ENCODE data around the gene MUC4. TPM values are rescaled to one million over a fixed set of nuclear protein-coding genes. Genes with fewer than 3 reads are reported as not detected.
A peak's percentile ranks its signal among the peaks of the same experiment; 100 is the strongest.

The MUC4 gene, protein sequence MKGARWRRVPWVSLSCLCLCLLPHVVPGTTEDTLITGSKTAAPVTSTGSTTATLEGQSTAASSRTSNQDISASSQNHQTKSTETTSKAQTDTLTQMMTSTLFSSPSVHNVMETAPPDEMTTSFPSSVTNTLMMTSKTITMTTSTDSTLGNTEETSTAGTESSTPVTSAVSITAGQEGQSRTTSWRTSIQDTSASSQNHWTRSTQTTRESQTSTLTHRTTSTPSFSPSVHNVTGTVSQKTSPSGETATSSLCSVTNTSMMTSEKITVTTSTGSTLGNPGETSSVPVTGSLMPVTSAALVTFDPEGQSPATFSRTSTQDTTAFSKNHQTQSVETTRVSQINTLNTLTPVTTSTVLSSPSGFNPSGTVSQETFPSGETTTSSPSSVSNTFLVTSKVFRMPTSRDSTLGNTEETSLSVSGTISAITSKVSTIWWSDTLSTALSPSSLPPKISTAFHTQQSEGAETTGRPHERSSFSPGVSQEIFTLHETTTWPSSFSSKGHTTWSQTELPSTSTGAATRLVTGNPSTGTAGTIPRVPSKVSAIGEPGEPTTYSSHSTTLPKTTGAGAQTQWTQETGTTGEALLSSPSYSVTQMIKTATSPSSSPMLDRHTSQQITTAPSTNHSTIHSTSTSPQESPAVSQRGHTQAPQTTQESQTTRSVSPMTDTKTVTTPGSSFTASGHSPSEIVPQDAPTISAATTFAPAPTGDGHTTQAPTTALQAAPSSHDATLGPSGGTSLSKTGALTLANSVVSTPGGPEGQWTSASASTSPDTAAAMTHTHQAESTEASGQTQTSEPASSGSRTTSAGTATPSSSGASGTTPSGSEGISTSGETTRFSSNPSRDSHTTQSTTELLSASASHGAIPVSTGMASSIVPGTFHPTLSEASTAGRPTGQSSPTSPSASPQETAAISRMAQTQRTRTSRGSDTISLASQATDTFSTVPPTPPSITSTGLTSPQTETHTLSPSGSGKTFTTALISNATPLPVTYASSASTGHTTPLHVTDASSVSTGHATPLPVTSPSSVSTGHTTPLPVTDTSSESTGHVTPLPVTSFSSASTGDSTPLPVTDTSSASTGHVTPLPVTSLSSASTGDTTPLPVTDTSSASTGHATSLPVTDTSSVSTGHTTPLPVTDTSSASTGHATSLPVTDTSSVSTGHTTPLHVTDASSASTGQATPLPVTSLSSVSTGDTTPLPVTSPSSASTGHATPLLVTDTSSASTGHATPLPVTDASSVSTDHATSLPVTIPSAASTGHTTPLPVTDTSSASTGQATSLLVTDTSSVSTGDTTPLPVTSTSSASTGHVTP (N-terminal part only)
- total RNA-seq (2011; cell fraction: chromatin; rRNA removed; ENCODE audit: low replicate concordance): 7.6 and 11.7 TPM in 2 replicates
- total RNA-seq (2011; cell fraction: nucleolus; rRNA removed): 3.4 and 4.2 TPM in 2 replicates
- total RNA-seq (2011; cell fraction: nucleoplasm; rRNA removed): 6.2 and 17.9 TPM in 2 replicates
- total RNA-seq (2014; rRNA removed): 0.12 TPM in 1 of 2 replicates, not detected in the other
- under 0.01 and 0.03 TPM in 2 replicates for total RNA-seq (2014; rRNA removed; fragmentation: Illumina TruSeq; extraction: Trizol)
- total RNA-seq (2015; rRNA removed; fragmentation: Illumina TruSeq; extraction: Trizol): under 0.01 TPM in 1 of 2 replicates, not detected in the other
- 0.11 and 0.31 TPM in 2 replicates for total RNA-seq (2021)
- polyA plus RNA-seq (2011; rRNA removed): 0.11 and 0.21 TPM in 2 replicates
- polyA plus RNA-seq (2011; cell fraction: cytosol; rRNA removed): 0.16 and 0.61 TPM in 2 replicates
- polyA plus RNA-seq (2011; cell fraction: nucleus; rRNA removed): 1.00 and 2.9 TPM in 2 replicates
- 0.22 and 2.0 TPM in 2 replicates for polyA plus RNA-seq (2012)
- polyA plus RNA-seq (2014; fragmentation: Illumina TruSeq; extraction: Trizol): 0.10 and 0.11 TPM in 2 replicates
- not detected for polyA plus RNA-seq (2014; fragmentation: Nextera tagmentation; extraction: Ambion mirVana)
- polyA plus RNA-seq (2014; rRNA removed): 0.07 TPM in 2 replicates
- polyA minus RNA-seq (2011; rRNA and poly(A)+ RNA removed): 0.33 and 1.0 TPM in 2 replicates
- polyA minus RNA-seq (2011; cell fraction: cytosol; rRNA and poly(A)+ RNA removed): 0.18 and 1.4 TPM in 2 replicates
- polyA minus RNA-seq (2011; cell fraction: nucleus; rRNA and poly(A)+ RNA removed): 0.44 and 1.8 TPM in 2 replicates
- percentile 26 among the genes with signal in this experiment for Bru-seq, nascent RNA
- BruChase-seq, experiment 1, labeled RNA remaining after a 2-hour chase: percentile 19 among the genes with signal in this experiment
- BruChase-seq, experiment 2, labeled RNA remaining after a 6-hour chase: percentile 21 among the genes with signal in this experiment
- long read RNA-seq, experiment 1: 0 reads
- long read RNA-seq, experiment 2: 0 reads
- long read RNA-seq, experiment 3: 0 reads

DNA sequence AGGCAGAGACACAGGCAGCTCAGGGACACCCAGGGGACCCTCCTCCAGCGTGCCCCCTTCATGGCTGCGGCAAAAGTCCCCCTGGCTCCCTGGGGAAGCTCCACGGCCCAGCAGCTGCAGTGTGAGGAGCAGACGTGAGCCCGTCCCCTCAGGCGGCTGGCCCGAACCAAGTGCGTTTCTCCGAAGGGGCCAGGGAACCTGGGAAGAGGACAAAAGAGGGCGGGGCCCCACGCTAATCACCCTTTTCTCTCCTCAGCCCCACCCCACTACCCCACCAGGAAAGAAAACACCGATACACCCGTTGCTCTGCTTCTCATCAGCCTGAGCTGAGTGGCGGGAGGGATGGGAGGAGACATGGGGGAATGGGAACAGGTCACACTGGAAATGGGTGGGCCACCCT is at the start of gene MUC4:
Gene MUC4, minus strand, starts transcription at position 174 of the 400 bp plus-strand sequence. Its CDS starts 112 bp downstream, at position 62.
- peak; percentile 48 to 78 (median 64) for DNase-seq (ENCODE audit: extremely low read depth in 1 of 4, low spot score in 3 of 4)
- Histone ChIP-seq H3K4me1 (replicated peaks in 1 of 2; ENCODE audit: control insufficient read depth in 2 of 2, insufficient read depth in 2 of 2, low read length in 2 of 2) (peaks cover 10 to 49% of the 10 kb centered on the region in 2 experiments), H2AFZ (ENCODE audit: low read depth, low read length) (peak within 1 kb of the TSS; percentile 12; the same call in 1 of the 2 replicates), H3K9me3 (replicated peaks; ENCODE audit: control insufficient read depth, insufficient read depth, low read depth, low read length) (no peaks in the 10 kb centered on the region), H3K9ac (ENCODE audit: insufficient read depth in 1 of 2, low read depth in 2 of 2, low read length in 2 of 2) (peak within 1 kb of the TSS in 1 of 2 experiments; percentile 52; a peak in 2 of 4 replicates), H3K36me3 (ENCODE audit: control insufficient read depth, insufficient read depth, low read length) (no peaks in the 10 kb centered on the region), H3K9me1 (ENCODE audit: control insufficient read depth, insufficient read depth, low read length) (peaks cover 3% of the 10 kb centered on the region), H3K27ac (ENCODE audit: extremely low read depth, low read depth, low read length) (no peak within 1 kb of the TSS), H3K79me2 (ENCODE audit: control insufficient read depth, insufficient read depth, low read length) (no peaks in the 10 kb centered on the region), H3K4me3 (no peak within 1 kb of the TSS), H4K20me1 (replicated peaks; ENCODE audit: control insufficient read depth, insufficient read depth, low read length) (no peaks in the 10 kb centered on the region), H3K27me3 (ENCODE audit: control insufficient read depth in 2 of 2, insufficient read depth in 2 of 2, low read length in 2 of 2) (peaks cover 6 to 21% of the 10 kb centered on the region in 2 experiments; a peak in 2 of 5 replicates), H3K4me2 (ENCODE audit: insufficient read depth, low read length) (peak within 1 kb of the TSS; percentile 52)
- ChIA-PET CTCF (ENCODE audit: low intra/inter-chr PET ratio) (no interaction called here), POLR2A (interaction anchor here (0.5 to 1.2 kb wide), 3 partner anchors 9 to 391 kb away, joined by 3 to 6 read pairs (median 3); no protein-coding TSS in a partner anchor)
- BruUV-seq (replicated peaks): no TSS peak
- ATAC-seq: peak; percentile 79
- in situ Hi-C loops (cut with MboI): no loop called here
- no peak for FAIRE-seq
- intact Hi-C loops (cut with micrococcal nuclease): no loop called here
- 5% methylated on average over 13 of the region's 14 CpGs for WGBS (ENCODE audit: insufficient coverage, low coverage, missing lambda C conversion rate)
- TF ChIP-seq NONO (IDR thresholded peaks at IDR 0.05; ENCODE audit: low read depth in 2 of 2, low read length in 1 of 2) (peak in 1 of 2 experiments; percentile 56; a peak in 1 of 4 replicates), RBFOX2 (IDR thresholded peaks at IDR 0.05; ENCODE audit: low read depth, low read length) (0 out of 2 replicates have a peak, but pooled peaks have one; percentile 30), HCFC1 (IDR thresholded peaks at IDR 0.05; ENCODE audit: low read depth, low read length) (no peak), MAZ (CRISPR knock-in tag; conservative IDR thresholded peaks at IDR 0.05 in 1 of 2, IDR thresholded peaks at IDR 0.05 in 1 of 2) (peak in 1 of 2 experiments; percentile 32; a peak in 1 of 4 replicates), ZNF140 (CRISPR knock-in tag; IDR thresholded peaks at IDR 0.05) (no peak)
- TF ChIP-seq, protein P1, sequence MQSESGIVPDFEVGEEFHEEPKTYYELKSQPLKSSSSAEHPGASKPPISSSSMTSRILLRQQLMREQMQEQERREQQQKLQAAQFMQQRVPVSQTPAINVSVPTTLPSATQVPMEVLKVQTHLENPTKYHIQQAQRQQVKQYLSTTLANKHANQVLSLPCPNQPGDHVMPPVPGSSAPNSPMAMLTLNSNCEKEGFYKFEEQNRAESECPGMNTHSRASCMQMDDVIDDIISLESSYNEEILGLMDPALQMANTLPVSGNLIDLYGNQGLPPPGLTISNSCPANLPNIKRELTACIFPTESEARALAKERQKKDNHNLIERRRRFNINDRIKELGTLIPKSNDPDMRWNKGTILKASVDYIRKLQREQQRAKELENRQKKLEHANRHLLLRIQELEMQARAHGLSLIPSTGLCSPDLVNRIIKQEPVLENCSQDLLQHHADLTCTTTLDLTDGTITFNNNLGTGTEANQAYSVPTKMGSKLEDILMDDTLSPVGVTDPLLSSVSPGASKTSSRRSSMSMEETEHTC (IDR thresholded peaks at IDR 0.05): no peak
- TF ChIP-seq, protein P2, sequence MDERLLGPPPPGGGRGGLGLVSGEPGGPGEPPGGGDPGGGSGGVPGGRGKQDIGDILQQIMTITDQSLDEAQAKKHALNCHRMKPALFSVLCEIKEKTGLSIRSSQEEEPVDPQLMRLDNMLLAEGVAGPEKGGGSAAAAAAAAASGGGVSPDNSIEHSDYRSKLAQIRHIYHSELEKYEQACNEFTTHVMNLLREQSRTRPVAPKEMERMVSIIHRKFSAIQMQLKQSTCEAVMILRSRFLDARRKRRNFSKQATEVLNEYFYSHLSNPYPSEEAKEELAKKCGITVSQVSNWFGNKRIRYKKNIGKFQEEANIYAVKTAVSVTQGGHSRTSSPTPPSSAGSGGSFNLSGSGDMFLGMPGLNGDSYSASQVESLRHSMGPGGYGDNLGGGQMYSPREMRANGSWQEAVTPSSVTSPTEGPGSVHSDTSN (CRISPR knock-in tag; IDR thresholded peaks at IDR 0.05; ENCODE audit: low read depth): no peak
- TF ChIP-seq, protein P2 (tag; conservative IDR thresholded peaks at IDR 0.05; ENCODE audit: low read depth): no peak

Measured in K562 (cell line).